ENCODE results near the gene CST11. TPM values are rescaled to one million over a fixed set of nuclear protein-coding genes. Genes with fewer than 3 reads are reported as not detected.

CST11 gene
- total and polyA plus RNA-seq, 2 donors (not counting 3 experiments of a cell fraction or from before 2014, with no cell fraction given): not detected

GRCh38 chr20:23492292-23492691, 39.6 kb upstream of the CST11 start:
- FAIRE-seq: no peak

GRCh38 chr20:23490817-23491216, 38.1 kb upstream of the CST11 start, which contains the start of gene CST8:
Gene CST8 (plus strand): TSS chr20:23491117. CDS start chr20:23491668, 551 bp downstream.
- no TSS peak for BruUV-seq (replicated peaks)
- intact Hi-C loops (cut with micrococcal nuclease) (no loop called here), dilution Hi-C loops (cut with MboI; ENCODE audit: extremely low pct_ligation_motif_present, low sequenced_read_pairs) (no loop called here)
- no peak within 1 kb of the TSS for H3K4me2 ChIP-seq (ENCODE audit: insufficient read depth, low read length)
- no peak within 1 kb of the TSS for H3K9ac ChIP-seq (replicated peaks; ENCODE audit: extremely low read depth, insufficient read depth, low read length)
- H3K4me3 ChIP-seq (replicated peaks in 1 of 3; ENCODE audit: insufficient read depth in 1 of 3, low read depth in 1 of 3, low read length in 3 of 3): no peak within 1 kb of the TSS
- CTCF ChIA-PET: no interaction called here
- POLR2A ChIA-PET: no interaction called here
- no peaks in the 10 kb centered on the region for H3K79me2 ChIP-seq (ENCODE audit: control insufficient read depth, insufficient read depth, low read length)
- H2AFZ ChIP-seq (ENCODE audit: low read depth, low read length): no peak within 1 kb of the TSS
- DNase-seq (ENCODE audit: low read depth, low spot score) (no peak), FAIRE-seq (no peak)
- H4K20me1 ChIP-seq (replicated peaks; ENCODE audit: control insufficient read depth, extremely low read depth, insufficient read depth, low read length): no peaks in the 10 kb centered on the region
- no peaks in the 10 kb centered on the region for H3K9me3 ChIP-seq (replicated peaks; ENCODE audit: control insufficient read depth, insufficient read depth, low read length)
- no peak within 1 kb of the TSS for H3K27ac ChIP-seq (ENCODE audit: insufficient read depth, low read depth, low read length)
- H3K27me3 ChIP-seq (ENCODE audit: control insufficient read depth in 2 of 2, insufficient read depth in 2 of 2, low read length in 2 of 2): no peaks in the 10 kb centered on the region
- H3K36me3 ChIP-seq (ENCODE audit: control insufficient read depth in 2 of 2, extremely low read depth in 1 of 2, insufficient read depth in 2 of 2, low read length in 2 of 2): no peaks in the 10 kb centered on the region
- H3K9me1 ChIP-seq (replicated peaks; ENCODE audit: control insufficient read depth, extremely low read depth, insufficient read depth, low read length): no peaks in the 10 kb centered on the region
- TF ChIP-seq GATA2 (IDR thresholded peaks at IDR 0.05; ENCODE audit: insufficient read depth, insufficient read length, low read depth, low read length) (no peak), JUN (IDR thresholded peaks at IDR 0.05; ENCODE audit: borderline replicate concordance, insufficient read depth, insufficient read length, low read depth) (no peak), EZH2 (IDR thresholded peaks at IDR 0.05; ENCODE audit: borderline replicate concordance, low read depth, low read length, severe bottlenecking) (no peak), POLR2A (IDR thresholded peaks at IDR 0.05; ENCODE audit: low read depth, low read length) (no peak), FOS (IDR thresholded peaks at IDR 0.05; ENCODE audit: borderline replicate concordance, insufficient read depth, low read length) (no peak), MYC (IDR thresholded peaks at IDR 0.05; ENCODE audit: low read depth, low read length) (no peak), POLR2AphosphoS5 (IDR thresholded peaks at IDR 0.05; ENCODE audit: insufficient read depth, low read depth, low read length) (no peak), CTCF (IDR thresholded peaks at IDR 0.05; ENCODE audit: extremely low read depth in 1 of 2, insufficient read depth in 1 of 2, low read depth in 1 of 2, low read length in 2 of 2) (no peak), MAX (IDR thresholded peaks at IDR 0.05; ENCODE audit: insufficient read depth, insufficient read length) (no peak)
- H3K4me1 ChIP-seq (ENCODE audit: control insufficient read depth, extremely low read depth, insufficient read depth, low read length): no peaks in the 10 kb centered on the region

More at GRCh38 chr20:23492292-23492691, 39.6 kb upstream of the CST11 start:
- Histone ChIP-seq H2AFZ (ENCODE audit: low read depth, low read length) (no peak overlapping the region), H3K9me3 (replicated peaks; ENCODE audit: control insufficient read depth, insufficient read depth, low read length) (no peaks in the 10 kb centered on the region), H3K36me3 (ENCODE audit: control insufficient read depth in 2 of 2, extremely low read depth in 1 of 2, insufficient read depth in 2 of 2, low read length in 2 of 2) (no peaks in the 10 kb centered on the region), H3K4me3 (replicated peaks in 1 of 3; ENCODE audit: insufficient read depth in 1 of 3, low read depth in 1 of 3, low read length in 3 of 3) (no peak overlapping the region), H3K9ac (replicated peaks; ENCODE audit: extremely low read depth, insufficient read depth, low read length) (no peak overlapping the region), H4K20me1 (replicated peaks; ENCODE audit: control insufficient read depth, extremely low read depth, insufficient read depth, low read length) (no peaks in the 10 kb centered on the region), H3K4me1 (ENCODE audit: control insufficient read depth, extremely low read depth, insufficient read depth, low read length) (no peaks in the 10 kb centered on the region), H3K27me3 (ENCODE audit: control insufficient read depth in 2 of 2, insufficient read depth in 2 of 2, low read length in 2 of 2) (no peaks in the 10 kb centered on the region), H3K79me2 (ENCODE audit: control insufficient read depth, insufficient read depth, low read length) (no peaks in the 10 kb centered on the region), H3K27ac (ENCODE audit: insufficient read depth, low read depth, low read length) (no peak overlapping the region), H3K9me1 (replicated peaks; ENCODE audit: control insufficient read depth, extremely low read depth, insufficient read depth, low read length) (no peaks in the 10 kb centered on the region), H3K4me2 (ENCODE audit: insufficient read depth, low read length) (no peak overlapping the region)
- intact Hi-C loops (cut with micrococcal nuclease) (no loop called here), dilution Hi-C loops (cut with MboI; ENCODE audit: extremely low pct_ligation_motif_present, low sequenced_read_pairs) (no loop called here)
- CTCF ChIA-PET: no interaction called here
- TF ChIP-seq POLR2A (IDR thresholded peaks at IDR 0.05; ENCODE audit: low read depth, low read length) (no peak), EZH2 (IDR thresholded peaks at IDR 0.05; ENCODE audit: borderline replicate concordance, low read depth, low read length, severe bottlenecking) (no peak), GATA2 (IDR thresholded peaks at IDR 0.05; ENCODE audit: insufficient read depth, insufficient read length, low read depth, low read length) (no peak)
- POLR2A ChIA-PET: no interaction called here
- DNase-seq (ENCODE audit: low read depth, low spot score): no peak
- BruUV-seq (replicated peaks): no TSS peak
